ENCODE results near the gene MAPK1IP1L.

GRCh38 chr14:55051423-55052268 lies at the start of gene MAPK1IP1L:
- TF ChIP-seq, protein P1, sequence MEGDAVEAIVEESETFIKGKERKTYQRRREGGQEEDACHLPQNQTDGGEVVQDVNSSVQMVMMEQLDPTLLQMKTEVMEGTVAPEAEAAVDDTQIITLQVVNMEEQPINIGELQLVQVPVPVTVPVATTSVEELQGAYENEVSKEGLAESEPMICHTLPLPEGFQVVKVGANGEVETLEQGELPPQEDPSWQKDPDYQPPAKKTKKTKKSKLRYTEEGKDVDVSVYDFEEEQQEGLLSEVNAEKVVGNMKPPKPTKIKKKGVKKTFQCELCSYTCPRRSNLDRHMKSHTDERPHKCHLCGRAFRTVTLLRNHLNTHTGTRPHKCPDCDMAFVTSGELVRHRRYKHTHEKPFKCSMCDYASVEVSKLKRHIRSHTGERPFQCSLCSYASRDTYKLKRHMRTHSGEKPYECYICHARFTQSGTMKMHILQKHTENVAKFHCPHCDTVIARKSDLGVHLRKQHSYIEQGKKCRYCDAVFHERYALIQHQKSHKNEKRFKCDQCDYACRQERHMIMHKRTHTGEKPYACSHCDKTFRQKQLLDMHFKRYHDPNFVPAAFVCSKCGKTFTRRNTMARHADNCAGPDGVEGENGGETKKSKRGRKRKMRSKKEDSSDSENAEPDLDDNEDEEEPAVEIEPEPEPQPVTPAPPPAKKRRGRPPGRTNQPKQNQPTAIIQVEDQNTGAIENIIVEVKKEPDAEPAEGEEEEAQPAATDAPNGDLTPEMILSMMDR (IDR thresholded peaks at IDR 0.05): peak; percentile 96
- TF ChIP-seq EZH2 (IDR thresholded peaks at IDR 0.05): no peak
